NCI-H2171 treated with DMSO at 0.1 percent for 48 hours (cell line): ENCODE measurements around the gene NDUFB2.
"Not testable (repeated sequence)": the region's sequence is repeated elsewhere in the genome, so short reads cannot be mapped to it uniquely, and the experiment has no call there.

Experiments used
- DNase-seq: peaks from one replicate; lab custom pipeline; 2025; lab: John Stamatoyannopoulos, UW

The NDUFB2 gene

DNA sequence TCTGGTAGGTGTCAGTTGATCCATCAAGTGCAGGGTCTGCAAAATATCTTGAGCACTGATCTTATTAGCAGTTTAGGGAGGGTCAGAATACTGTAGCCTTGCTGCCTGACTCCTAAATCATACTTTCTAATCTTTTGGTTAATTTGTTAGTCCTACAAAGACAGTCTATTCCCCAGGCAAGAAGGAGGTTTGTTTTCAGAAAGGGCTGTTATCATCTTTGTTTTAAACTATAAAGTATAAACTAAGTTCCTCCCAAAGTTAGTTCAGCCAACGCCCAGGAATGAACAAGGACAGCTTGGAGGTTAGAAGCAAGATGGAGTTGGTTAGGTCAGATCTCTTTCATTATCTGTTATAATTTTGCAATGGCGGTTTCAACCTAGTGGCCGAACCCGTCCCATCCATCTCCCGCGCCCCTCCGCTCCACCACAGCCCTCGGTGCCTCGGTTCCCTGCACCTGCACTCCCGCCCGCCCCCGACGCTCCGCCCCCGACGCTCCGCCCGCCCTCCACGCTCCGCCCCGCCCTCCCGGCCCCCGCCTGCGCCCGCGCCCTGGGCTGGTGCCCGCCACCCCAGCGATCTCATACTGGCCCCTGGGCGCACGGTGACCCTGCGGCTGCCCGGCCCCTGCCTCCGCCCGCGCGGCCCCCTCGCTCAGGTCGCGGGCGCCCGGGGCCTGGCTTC lies 24.0 kb upstream of the NDUFB2 start, which contains the start of gene ADCK2:
TSS of gene ADCK2 (plus strand) at position 564 of the 681 bp plus-strand sequence. CDS start 386 bp downstream, outside the sequence.
- peak; percentile 59 for DNase-seq

DNA sequence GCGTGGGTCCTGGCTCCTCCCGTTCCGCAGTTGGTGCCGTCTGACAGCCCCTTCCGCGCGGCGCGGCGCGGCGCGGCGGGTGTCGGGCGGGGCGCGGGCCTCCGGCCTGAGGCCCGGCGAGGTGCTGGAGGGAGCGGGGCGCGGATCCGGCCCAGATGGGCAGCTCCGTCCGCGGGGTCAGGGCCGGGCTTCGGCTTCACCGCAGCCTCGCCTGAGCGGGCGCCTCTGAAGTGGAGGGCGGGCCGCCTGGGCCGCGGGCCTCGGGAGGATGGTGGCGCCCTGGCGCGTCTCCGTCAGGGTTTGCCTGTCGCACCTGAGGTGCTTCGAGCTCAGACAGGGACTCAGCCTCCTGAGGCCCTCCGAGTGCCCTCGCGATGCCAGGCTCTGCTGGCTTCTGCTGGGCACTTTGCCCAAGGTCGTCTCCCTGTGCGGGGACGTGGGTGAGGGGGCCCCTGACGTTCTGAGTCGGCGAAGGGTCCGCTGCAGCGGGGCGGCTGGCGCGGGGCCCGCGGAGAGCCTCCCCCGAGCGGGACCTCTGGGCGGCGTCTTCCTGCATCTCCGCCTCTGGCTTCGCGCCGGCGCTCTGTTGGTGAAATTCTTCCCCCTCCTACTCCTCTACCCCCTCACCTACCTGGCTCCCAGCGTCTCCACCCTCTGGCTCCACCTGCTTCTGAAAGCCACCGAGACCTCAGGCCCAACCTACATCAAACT lies 23.3 kb upstream of the NDUFB2 start:
- peak; percentile 70 for DNase-seq

GRCh38 chr7:140673774-140674155 lies 22.7 kb upstream of the NDUFB2 start:
- DNase-seq: no peak

GRCh38 chr7:140674356-140674800 lies 22.1 kb upstream of the NDUFB2 start:
- peak; percentile 85 for DNase-seq

DNA sequence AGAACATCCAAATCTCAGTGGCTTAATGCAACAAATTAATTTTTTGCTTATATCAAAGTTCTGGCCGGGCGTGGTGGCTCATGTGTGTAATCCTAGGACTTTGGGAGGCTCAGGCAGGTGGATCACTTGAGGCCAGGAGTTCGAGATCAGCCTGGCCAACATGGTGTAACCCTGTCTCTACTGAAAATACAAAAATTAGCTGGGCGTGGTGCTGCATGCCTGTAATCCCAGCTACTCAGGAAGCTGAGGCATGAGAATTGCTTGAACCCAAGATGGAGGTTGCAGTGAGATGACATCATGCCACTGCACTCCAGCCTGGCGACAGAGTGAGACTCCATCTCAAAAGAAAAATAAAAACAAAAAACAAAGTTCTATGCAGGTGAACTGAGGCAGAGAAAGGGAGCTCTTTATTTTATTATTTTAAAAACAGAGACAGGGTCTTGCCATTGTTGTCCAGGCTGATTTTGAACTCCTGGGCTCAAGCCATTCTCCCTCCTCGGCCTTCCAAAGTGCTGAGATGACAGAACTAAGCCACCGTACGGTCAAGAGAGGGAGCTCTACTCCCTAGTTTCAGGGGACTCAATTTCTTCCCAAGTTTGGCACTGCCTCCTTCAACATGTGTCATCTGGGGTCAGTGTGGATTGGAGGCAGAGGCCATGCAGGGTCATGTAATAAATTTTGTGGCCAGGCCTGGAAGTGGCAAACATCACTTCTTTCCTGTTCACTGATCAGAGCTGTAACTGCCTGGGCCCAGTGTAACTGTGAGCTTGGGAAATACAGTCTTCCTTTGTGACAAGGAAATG lies 21.4 kb upstream of the NDUFB2 start:
- no peak for DNase-seq

DNA sequence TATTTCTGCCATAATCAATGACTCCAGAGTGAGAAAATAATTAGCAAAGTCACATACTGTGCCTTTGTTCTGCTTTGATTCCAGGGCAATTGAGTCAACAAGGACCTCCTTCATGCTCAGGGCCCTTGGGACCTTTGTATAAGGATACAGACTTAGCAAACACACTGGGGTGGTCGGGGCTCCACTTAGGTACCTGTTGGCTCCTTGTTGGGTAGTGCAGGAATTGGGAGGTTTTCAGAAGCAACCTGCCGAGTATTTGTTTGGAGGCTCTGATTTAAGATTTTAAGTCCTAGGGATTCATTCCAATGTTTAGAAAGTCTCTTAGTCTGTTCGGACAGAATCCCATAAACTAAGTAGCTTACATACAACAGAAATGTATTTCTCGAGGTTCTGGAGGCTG lies 20.8 kb upstream of the NDUFB2 start:
- DNase-seq: no peak

DNA sequence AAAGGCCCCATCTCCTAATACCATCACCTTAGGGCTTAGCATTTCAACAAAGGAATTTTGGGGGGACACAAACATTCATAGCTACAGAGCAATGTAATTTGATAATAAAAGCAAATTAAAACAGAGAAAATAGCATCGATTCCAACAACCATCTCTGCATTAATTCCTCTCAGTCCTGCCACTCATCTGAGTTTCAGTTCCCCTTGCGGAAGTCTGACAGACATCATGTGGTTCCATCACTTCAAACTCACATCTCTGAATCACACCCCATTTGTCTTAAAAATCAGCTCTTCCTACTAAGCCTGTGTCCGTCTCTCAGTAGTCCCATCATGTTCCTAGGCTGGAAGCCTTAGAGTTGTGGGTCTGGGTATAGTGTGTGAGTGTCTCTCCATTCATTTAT lies 20.2 kb upstream of the NDUFB2 start:
- DNase-seq: no peak

DNA sequence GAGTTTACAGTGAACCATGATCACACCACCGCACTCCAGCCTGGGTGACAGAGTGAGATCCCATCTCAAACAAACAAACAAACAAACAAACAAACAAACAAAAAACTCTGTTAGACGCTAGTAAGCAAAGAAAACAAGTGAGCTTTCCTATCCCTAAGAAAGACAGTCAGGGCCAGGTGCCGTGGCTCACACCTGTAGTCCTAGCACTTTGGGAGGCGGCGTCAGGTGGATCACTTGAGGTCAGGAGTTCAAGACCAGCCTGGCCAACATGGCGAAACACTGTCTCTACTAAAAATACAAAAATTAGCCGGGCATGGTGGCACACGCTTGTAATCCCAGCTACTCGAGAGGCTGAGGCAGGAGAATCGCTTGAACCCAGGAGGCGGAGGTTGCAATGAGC lies 19.6 kb upstream of the NDUFB2 start:
- DNase-seq: not testable (repeated sequence)

DNA sequence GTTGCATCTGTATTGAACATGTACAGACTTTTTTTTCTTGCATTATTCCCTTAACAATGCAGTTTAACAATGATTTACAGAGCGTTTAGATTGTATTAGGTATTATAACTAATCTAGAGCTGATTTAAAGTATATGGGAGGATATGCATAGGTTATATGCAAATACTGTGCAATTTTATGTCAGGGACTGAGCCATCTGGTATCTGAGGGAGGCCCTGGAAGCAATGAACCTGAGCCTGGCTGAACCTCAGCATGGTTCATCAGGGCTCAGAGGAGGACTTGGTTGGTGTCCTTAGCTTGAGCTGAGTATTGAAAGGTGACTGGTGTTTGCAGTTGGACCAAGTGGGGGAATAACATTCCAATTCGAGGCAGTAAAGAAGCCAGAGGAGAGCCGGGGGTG lies 19.0 kb upstream of the NDUFB2 start:
- no peak for DNase-seq

- DNase-seq: no peak
Observed at GRCh38 chr7:140678081-140678815, 18.3 kb upstream of the NDUFB2 start.

GRCh38 chr7:140678816-140679130 lies 17.7 kb upstream of the NDUFB2 start:
- DNase-seq: no peak

- DNase-seq: no peak
Observed at GRCh38 chr7:140679186-140679585, 17.3 kb upstream of the NDUFB2 start.

- DNase-seq: no peak
Observed at GRCh38 chr7:140680886-140681285, 15.6 kb upstream of the NDUFB2 start.

DNA sequence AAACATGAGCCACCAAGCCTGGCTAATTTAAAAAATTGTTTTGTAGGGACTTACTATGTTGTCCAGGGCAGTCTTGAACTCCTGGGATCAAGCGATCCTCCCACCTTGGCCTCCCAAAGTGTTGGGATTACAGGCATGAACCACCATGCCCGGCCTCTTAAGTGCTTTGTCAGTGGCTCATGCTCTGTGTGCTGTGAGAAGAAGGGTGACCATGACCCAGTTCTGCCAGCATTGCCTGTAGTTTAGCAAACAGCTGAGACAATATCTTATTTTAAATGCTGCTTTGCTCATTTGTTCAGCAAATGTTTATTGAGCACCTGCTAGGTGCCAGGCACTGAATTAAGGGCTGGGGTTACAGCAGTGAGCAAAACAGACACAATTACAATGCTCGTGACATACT lies 14.7 kb upstream of the NDUFB2 start:
- no peak for DNase-seq

DNA sequence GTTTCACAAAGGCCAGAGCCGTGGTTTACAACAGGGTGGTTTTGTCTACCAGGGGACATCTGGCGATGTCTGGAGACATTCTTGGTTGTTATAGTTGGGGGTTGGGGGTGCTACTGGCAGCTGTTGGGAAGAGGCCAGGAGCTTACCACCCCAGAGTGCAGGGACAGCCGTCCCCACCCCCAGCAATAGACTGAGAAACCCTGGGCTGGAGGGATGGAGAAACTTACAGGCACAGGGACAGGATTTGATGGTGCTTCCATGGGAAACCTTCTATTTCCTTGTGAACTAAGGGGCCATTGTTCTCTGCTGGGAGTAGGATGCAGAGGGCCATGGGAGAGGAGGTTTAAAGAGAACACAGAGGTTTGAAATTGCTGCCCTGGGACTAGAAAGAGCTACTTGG lies 12.9 kb upstream of the NDUFB2 start:
- no peak for DNase-seq

GRCh38 chr7:140684066-140684950 lies 12.2 kb upstream of the NDUFB2 start:
- no peak for DNase-seq

DNA sequence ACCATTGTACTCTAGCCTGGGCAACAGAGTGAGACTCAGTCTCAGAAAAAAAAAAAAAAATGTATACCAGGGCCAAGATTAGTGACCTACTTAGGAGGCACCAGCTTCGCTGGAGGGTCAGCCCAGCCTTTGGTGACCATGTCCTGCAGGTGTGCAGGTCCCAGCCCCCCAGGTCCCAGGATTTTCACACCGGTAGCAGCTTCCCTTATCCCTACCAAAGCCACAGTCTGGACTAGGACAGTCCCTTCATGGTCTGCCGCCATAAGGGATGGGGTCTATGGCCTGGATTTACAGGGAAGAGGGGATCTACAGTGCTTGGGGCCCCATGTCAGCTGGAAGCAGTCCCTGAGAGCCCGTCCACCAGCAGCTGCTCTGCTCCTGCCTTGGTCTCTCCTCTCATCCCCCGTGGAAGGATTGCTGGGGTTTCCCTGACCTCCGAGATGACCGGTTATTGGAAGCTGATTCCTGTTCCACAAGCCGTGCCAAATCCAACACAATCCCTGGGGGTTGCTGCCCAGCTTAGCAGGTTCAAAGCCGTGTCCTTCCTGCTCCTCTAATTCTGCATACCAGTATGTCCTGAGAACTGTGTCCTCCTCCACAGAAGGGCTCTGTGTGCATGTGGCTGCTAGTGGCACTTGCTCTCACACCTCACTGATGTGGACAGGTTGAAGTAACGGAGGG lies 11.0 kb upstream of the NDUFB2 start:
- DNase-seq: no peak

DNA sequence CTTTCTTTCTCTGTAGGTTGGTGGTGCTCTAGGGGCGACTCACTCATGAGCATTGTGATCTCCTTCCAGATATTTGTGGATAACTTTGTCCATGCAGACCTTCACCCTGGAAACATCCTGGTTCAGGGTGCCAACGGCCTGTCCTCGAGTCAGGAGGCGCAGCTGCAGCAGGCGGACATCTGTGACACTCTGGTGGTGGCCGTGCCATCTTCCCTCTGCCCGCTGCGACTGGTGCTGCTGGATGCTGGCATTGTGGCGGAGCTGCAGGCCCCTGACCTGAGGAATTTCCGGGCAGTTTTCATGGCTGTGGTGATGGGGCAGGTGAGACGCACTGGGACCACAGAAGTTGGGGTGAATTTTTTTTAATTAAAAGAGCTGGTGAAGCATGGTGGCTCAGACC lies 9.6 kb upstream of the NDUFB2 start:
- DNase-seq: no peak

- no peak for DNase-seq
Observed at GRCh38 chr7:140688341-140688740, 8.2 kb upstream of the NDUFB2 start.
